Nephron progenitor cell (in vitro differentiated cells): Measurements from ENCODE around the gene CACNA2D3.

Source experiments
- DNase-seq: peaks from one replicate; pipeline ENCODE4 v3.0.0; 2021
- H3K27ac Mint-ChIP-seq: 2 replicates; pipeline ENCODE4 v1.8.0; 2021; ENCODE audit warnings: mild to moderate bottlenecking, moderate library complexity, mixed read lengths
- H3K27me3 Mint-ChIP-seq: 2 replicates; pipeline ENCODE4 v1.8.0; 2021; ENCODE audit warnings: mild to moderate bottlenecking, low read depth, mixed read lengths; ENCODE audit not compliant: poor library complexity
- H3K36me3 Mint-ChIP-seq: 2 replicates; pipeline ENCODE4 v1.8.0; 2021; ENCODE audit warnings: low read depth, mixed read lengths
- H3K4me1 Mint-ChIP-seq: 2 replicates; pipeline ENCODE4 v1.8.0; 2021; ENCODE audit warnings: mixed read lengths
- H3K4me3 Mint-ChIP-seq: 2 replicates; pipeline ENCODE4 v1.8.0; 2021; ENCODE audit warnings: mild to moderate bottlenecking, moderate library complexity, mixed read lengths
- H3K9me3 Mint-ChIP-seq: 2 replicates; pipeline ENCODE4 v1.8.0; 2021; ENCODE audit warnings: mild to moderate bottlenecking, moderate library complexity, mixed read lengths
- TF ChIP-seq, protein P1 (sequence below): fragments of 200-600 bp; sonication (generic); IDR thresholded peaks from 2 replicates; pipeline ENCODE4 v1.5.0; 2021; ENCODE audit warnings: antibody characterized with exemption

Gene CACNA2D3

GRCh38 chr3:54192026-54192425 lies 69.7 kb downstream of the CACNA2D3 start:
- H3K9me3 Mint-ChIP-seq, result no peaks in the 10 kb centered on the region
- H3K27me3 Mint-ChIP-seq, result peaks cover 16% of the 10 kb centered on the region
- TF ChIP-seq, protein P1, sequence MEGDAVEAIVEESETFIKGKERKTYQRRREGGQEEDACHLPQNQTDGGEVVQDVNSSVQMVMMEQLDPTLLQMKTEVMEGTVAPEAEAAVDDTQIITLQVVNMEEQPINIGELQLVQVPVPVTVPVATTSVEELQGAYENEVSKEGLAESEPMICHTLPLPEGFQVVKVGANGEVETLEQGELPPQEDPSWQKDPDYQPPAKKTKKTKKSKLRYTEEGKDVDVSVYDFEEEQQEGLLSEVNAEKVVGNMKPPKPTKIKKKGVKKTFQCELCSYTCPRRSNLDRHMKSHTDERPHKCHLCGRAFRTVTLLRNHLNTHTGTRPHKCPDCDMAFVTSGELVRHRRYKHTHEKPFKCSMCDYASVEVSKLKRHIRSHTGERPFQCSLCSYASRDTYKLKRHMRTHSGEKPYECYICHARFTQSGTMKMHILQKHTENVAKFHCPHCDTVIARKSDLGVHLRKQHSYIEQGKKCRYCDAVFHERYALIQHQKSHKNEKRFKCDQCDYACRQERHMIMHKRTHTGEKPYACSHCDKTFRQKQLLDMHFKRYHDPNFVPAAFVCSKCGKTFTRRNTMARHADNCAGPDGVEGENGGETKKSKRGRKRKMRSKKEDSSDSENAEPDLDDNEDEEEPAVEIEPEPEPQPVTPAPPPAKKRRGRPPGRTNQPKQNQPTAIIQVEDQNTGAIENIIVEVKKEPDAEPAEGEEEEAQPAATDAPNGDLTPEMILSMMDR, result no peak
- H3K4me1 Mint-ChIP-seq, result peaks cover 9% of the 10 kb centered on the region
- H3K27ac Mint-ChIP-seq, result no peak overlapping the region
- no peak for DNase-seq
- no peaks in the 10 kb centered on the region for H3K36me3 Mint-ChIP-seq
- no peak overlapping the region for H3K4me3 Mint-ChIP-seq

DNA sequence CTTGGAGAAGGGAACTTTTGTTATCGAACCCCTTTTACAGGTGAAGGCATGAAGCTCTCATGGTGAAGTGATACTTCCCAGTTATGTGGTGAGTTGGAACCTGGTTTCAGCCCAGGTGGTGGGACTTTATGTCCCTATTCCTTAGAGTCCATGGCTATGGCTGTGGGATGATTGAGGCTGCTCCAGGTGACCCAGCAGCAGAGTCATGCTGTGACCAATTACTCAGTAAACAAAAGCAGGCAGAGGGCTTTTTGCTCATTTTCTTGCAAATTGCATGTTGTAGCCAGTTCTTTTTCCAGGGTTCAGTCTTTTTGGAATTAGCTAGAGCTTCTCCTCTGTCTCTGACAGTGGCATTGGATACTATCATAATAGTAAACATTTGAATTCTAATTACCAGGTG lies 70.7 kb downstream of the CACNA2D3 start:
- Mint-ChIP-seq H3K9me3 (no peaks in the 10 kb centered on the region), H3K36me3 (no peaks in the 10 kb centered on the region), H3K4me3 (no peak overlapping the region), H3K4me1 (peaks cover 9% of the 10 kb centered on the region), H3K27me3 (peaks cover 12% of the 10 kb centered on the region), H3K27ac (no peak overlapping the region)
- DNase-seq, result no peak
- TF ChIP-seq, protein P1, result no peak

GRCh38 chr3:54196360-54196991 lies 74.1 kb downstream of the CACNA2D3 start:
- H3K27ac Mint-ChIP-seq, result no peak overlapping the region
- TF ChIP-seq, protein P1, result no peak
- no peak for DNase-seq
- H3K4me1 Mint-ChIP-seq, result peaks cover 9% of the 10 kb centered on the region
- H3K27me3 Mint-ChIP-seq, result no peaks in the 10 kb centered on the region
- no peaks in the 10 kb centered on the region for H3K36me3 Mint-ChIP-seq
- no peak overlapping the region for H3K4me3 Mint-ChIP-seq
- H3K9me3 Mint-ChIP-seq, result no peaks in the 10 kb centered on the region

GRCh38 chr3:54197509-54197908 lies 75.2 kb downstream of the CACNA2D3 start:
- Mint-ChIP-seq H3K4me1 (peaks cover 2% of the 10 kb centered on the region), H3K27me3 (no peaks in the 10 kb centered on the region)

GRCh38 chr3:54198556-54198955 lies 76.2 kb downstream of the CACNA2D3 start:
- no peak for DNase-seq
- H3K9me3 Mint-ChIP-seq, result no peaks in the 10 kb centered on the region

More at GRCh38 chr3:54197509-54197908, 75.2 kb downstream of the CACNA2D3 start:
- DNase-seq, result no peak
- Mint-ChIP-seq H3K27ac (no peak overlapping the region), H3K4me3 (no peak overlapping the region), H3K36me3 (no peaks in the 10 kb centered on the region), H3K9me3 (no peaks in the 10 kb centered on the region)
- TF ChIP-seq, protein P1, result no peak

More at GRCh38 chr3:54198556-54198955, 76.2 kb downstream of the CACNA2D3 start:
- TF ChIP-seq, protein P1, result no peak
- no peaks in the 10 kb centered on the region for H3K36me3 Mint-ChIP-seq
- H3K27me3 Mint-ChIP-seq, result peaks cover 6% of the 10 kb centered on the region
- no peak overlapping the region for H3K27ac Mint-ChIP-seq
- no peak overlapping the region for H3K4me3 Mint-ChIP-seq
- H3K4me1 Mint-ChIP-seq, result no peaks in the 10 kb centered on the region
